HG02885 (cell line): Measurements from ENCODE around the gene P2RX4.
"Not testable (repeated sequence)": the region's sequence is repeated elsewhere in the genome, so short reads cannot be mapped to it uniquely, and the experiment has no call there.

ENCODE experiments used
- ATAC-seq: cut with Tn5 transposase; IDR thresholded peaks from one replicate; pipeline ENCODE4 v1.9.1; 2021; ENCODE audit warnings: mild to moderate bottlenecking; ENCODE audit not compliant: unreplicated experiment, poor library complexity

The P2RX4 gene, protein sequence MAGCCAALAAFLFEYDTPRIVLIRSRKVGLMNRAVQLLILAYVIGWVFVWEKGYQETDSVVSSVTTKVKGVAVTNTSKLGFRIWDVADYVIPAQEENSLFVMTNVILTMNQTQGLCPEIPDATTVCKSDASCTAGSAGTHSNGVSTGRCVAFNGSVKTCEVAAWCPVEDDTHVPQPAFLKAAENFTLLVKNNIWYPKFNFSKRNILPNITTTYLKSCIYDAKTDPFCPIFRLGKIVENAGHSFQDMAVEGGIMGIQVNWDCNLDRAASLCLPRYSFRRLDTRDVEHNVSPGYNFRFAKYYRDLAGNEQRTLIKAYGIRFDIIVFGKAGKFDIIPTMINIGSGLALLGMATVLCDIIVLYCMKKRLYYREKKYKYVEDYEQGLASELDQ

DNA sequence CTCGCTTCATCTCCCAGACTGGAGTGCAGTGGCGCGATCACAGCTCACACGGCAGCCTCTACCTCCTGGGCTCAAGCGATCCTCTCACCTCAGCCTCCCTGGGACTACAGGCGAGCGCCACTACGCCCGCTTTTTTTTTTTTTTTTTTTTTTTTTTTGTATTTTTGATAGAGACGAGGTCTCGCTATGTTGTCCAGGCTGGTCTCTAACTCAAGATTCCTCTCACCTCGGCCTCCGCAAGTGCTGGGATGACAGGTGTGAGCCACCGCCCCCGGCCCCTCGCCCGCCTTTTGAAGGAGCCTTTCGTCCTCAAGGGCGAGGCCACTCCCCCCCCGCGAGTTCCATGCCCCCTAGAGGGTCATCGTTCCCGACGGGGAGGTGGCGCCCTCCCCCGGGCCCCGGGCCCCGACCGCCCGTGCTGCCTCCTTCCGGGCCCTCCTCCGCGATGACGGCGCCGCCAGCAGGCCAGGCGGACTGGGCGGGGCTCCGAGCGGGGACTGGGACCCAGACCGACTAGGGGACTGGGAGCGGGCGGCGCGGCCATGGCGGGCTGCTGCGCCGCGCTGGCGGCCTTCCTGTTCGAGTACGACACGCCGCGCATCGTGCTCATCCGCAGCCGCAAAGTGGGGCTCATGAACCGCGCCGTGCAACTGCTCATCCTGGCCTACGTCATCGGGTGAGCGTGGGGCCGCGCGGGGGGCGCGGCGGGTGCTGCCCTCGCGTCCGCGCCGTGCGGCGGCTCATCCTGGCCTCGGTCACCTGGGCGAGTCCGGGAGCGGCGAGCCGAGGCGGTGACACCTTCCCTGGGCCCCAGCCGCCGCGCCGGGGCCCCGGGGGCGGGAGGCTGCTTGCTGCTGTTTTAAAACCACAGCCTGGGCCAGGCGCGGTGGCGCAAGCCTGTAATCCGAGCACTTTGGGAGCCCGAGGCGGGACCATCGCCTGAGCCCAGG lies at the start of gene P2RX4:
Gene P2RX4 (plus strand): TSS at position 506 of the 949 bp plus-strand sequence. CDS start 36 bp downstream, at position 542.
- peak; percentile 86 for ATAC-seq

DNA sequence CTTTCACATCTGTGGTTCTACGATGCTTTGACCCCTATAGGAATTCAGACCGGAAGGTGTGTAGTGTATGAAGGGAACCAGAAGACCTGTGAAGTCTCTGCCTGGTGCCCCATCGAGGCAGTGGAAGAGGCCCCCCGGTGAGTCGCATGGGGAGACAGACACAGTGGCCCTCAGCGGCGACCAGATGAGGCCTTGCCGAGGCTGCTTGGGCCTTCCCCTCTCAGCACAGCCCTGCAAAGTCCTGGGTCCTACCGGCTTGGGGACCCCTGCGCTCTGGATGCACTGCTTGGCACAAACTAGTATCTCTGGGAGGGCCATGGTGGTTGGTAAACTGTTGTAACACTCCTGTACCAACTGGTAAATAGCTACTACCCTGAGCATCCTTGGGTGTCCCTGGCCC lies 47.5 kb upstream of the P2RX4 start:
- no peak for ATAC-seq

DNA sequence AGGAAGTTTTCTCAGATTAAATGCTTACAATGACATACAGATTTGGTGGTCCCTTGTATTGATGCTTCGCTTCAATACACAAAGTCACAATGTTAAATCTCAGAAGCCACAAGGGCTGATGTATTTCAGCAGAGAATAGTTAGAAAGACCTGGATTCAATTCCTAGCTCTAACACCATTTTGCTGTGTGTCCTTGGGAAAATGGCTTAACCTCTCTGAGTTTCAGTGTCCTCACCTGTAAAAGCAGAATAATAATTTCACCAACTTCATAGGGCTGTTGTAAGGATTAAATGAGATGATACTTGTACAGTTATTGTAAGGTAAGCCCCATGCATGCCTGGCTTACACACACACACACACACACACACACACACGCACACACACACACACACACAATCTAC lies 46.9 kb upstream of the P2RX4 start:
- ATAC-seq, result no peak

DNA sequence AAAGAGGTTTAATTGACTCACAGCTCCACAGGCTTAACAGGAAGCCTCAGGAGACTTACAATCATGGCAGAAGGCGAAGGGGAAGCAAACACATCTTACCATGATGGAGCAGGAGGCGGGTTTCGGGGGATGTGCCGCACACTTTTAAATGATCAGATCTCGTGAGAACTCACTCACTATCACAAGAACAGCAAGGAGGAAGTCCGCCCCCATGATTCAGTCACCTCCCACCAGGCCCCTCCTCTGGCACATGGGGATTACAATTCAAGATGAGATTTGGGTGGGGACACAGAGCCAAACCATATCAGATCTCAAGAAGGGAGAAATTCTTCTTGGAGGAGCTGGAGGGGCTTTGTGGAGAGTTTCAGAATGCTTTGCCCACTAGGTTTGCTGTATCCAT lies 45.1 kb upstream of the P2RX4 start:
- not testable (repeated sequence) for ATAC-seq

DNA sequence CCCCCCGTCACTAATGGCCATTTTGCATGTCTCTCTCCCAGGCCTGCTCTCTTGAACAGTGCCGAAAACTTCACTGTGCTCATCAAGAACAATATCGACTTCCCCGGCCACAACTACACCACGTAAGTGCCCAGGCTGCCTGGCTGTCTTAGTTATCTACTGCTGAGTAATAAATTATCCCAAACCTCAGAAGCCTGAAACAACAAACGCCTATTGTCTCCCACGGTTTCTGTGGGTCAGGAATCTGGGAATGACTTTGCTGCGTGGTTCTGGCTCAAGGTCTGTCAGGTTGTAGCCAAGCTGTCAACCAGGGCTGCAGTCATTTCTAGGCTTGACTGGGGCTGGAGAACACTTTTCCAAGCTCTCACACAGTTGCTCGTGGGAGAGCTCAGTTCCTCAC lies 44.6 kb upstream of the P2RX4 start:
- ATAC-seq, result no peak

DNA sequence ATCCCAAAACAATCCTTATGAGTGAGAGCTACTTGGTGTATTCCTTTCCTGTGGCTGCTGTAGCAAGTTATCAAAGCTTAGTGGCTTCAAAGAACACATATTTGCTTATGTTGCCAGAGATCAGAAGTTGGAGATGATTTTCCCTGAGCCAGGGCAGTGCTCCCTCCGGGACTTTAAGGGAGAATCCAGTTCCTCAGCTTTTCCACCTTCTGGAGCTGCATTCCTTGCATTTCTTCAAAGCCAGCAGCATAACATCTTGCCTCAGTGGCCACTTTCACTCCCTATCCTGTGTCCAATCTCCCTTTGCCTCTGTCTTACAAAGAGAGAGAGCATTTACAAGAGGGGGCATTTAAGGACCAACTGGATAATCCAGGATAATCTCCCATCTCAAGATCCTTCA lies 43.6 kb upstream of the P2RX4 start:
- no peak for ATAC-seq

DNA sequence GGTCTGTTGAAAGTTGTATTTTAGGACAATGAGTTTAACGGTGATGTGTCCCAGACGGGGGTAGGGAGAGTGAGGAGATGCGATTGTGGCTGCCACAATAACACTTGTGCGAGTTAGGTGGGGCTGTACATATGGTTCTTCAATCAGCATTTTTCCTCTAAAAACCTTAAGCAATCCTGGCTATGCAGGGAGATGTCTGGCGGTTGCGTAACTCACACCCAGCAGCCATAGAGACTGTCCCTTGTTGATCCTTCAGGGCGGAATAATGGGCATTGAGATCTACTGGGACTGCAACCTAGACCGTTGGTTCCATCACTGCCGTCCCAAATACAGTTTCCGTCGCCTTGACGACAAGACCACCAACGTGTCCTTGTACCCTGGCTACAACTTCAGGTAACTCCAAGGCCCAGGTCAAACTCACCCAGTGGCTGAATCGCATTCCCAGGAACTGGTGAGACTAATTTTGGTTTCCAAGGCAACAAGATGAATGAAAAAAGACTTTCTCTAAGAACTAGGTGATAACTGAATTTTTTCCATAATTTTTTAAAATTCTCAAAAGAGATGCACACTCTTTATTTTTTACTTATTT lies 42.6 kb upstream of the P2RX4 start:
- no peak for ATAC-seq

DNA sequence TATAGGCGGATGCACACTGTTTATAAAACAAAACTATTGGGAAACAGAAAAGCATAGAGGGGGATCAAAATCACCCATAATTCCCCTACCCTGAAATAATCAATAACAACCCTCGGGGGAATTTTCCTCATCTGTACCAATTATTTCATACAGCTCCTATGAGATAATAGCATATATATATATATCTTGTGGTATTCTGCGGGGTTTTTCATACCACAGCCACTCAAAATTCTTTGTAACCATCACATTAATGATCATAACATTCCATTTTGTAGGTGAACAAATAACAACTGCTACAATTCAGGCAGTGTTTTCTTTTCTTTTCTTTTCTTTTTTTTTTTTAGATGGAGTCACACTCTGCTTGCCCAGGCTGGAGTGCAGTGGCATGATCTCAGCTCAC lies 42.0 kb upstream of the P2RX4 start:
- ATAC-seq, result no peak

DNA sequence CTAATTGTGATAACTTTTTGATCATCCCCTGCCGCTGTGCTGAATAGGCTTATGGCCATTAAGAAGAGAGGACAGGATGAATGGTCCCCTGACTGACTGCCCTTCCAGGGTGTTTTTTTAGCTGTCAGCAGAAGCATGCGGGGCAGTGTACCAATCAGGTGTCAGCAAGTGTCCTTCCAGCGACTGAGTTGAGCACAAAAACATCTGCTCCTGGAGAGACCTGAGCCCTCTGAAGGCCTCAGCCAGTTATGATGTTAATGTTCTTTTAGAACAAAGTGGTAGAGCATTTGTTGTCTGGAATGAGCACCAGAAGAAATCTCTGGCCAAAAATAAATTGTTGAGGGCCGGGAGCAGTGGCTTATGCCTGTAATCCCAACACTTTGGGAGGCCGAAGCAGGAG lies 39.8 kb upstream of the P2RX4 start:
- no peak for ATAC-seq

DNA sequence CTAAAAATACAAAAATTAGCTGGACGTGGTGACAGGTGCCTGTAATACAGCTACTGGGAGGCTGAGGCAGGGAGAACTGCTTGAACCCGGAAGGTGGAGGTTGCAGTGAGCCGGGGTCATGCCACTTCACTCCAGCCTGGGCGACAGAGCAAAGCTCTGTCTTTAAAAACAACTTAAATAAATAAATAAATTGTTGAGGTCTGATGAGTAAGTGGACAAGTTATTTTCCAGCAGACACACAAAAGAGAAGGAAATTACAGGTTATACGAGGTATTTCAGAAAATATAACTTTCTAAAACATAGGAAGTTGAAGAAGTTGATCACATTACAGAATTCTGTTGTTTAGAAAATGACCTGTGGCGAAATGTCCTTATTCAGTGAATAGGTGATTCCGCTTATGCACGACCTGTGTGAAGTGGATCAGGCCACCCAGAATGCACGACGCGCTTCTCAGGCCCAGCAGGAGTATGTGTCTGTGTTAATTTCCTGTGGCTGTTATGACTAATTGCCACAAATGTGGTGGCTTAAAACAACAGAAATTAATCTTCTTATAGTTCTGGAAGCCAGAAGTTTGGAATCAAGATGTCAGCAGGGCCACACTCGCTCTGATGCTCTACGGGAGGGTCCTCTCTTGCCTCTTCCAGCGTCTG lies 39.2 kb upstream of the P2RX4 start:
- ATAC-seq, result no peak

DNA sequence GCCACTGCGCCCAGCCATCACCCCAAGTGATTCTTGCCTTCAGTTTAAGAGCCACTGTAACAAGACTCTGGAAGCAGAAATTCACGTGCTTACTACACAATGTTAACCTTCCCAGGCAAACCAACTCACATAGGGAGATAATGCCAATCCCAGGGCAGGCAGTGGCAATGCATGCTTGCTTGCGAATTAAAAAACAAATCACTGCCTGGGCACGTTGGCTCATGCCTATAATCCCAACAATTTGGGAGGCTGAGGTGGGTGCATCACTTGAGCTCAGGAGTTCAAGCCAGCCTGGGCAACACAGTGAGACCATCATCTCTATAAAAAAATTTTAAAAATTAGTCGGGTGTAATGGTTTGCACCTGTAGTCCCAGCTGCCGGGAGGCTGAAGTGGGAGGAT lies 37.8 kb upstream of the P2RX4 start:
- ATAC-seq, result no peak

DNA sequence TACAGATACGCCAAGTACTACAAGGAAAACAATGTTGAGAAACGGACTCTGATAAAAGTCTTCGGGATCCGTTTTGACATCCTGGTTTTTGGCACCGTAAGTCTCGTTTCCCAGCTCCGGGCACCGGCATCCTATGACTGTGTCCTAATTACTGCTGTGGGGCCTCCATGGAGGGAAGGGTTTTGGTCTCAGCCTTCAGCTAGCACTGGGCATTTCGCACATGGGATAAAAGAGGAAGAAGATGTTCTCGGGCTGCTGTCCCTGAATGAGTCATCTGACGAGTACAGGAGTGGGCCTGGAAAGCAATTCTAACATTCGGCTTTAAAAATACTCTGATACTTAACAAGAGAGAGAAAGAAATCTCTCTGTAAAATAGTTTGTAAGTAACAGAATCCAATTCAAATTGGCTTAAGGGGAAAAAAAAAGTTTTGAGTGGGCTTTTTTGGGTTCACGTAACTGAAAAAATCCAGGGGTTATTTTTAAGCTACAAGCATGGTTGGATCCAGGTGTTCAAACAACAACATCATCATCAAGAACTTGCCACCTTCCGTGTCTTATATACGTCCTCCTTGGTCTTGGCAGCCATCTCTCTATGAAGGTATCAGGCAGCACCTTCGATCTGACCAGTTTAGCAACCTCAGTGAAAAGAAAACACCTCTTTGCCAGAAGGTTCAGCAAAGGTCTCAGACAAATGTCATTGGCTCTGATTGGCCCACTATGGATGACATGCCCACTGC lies 34.4 kb upstream of the P2RX4 start:
- no peak for ATAC-seq

DNA sequence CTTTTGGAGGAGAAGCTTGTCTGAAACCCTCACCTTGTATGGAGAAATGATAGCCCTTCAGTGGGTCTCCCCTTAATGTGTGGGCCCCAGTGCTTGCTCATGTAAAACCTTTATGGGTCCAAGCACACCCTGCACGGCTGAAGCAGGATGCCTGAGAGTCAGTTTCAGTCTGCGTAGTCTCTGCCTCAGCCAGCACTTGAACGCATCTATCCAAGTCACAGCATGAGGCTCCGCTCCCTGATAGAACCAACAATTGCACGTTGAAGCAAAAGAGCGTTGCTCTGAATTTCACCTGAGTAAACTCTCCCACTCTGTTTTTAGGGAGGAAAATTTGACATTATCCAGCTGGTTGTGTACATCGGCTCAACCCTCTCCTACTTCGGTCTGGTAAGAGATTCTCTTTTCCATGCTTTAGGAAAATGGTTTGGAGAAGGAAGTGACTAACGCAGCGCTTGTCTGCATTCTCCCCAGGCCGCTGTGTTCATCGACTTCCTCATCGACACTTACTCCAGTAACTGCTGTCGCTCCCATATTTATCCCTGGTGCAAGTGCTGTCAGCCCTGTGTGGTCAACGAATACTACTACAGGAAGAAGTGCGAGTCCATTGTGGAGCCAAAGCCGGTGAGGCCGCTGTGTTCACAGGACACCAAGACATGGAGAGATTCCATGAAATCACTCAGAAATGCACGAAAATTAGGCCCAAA lies 33.0 kb upstream of the P2RX4 start:
- ATAC-seq, result no peak

DNA sequence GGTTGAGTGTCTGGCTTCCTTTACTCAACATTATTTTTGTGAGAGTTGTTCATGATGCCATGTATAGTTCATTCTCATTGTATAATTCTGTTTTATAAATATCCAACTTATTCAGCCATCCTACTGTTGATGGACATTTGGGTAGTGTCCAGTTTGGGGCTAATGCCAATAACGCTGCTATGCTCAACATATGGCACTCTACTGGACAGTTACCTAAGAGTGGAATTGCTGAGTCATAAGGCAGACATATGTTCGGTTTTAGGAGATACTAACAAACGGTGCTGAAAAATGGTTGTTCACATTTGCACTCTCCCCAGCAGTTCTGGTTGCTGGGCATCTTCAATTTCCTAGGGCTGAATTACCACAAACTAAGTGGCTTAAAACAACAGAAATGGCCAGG lies 28.7 kb upstream of the P2RX4 start:
- ATAC-seq, result no peak

DNA sequence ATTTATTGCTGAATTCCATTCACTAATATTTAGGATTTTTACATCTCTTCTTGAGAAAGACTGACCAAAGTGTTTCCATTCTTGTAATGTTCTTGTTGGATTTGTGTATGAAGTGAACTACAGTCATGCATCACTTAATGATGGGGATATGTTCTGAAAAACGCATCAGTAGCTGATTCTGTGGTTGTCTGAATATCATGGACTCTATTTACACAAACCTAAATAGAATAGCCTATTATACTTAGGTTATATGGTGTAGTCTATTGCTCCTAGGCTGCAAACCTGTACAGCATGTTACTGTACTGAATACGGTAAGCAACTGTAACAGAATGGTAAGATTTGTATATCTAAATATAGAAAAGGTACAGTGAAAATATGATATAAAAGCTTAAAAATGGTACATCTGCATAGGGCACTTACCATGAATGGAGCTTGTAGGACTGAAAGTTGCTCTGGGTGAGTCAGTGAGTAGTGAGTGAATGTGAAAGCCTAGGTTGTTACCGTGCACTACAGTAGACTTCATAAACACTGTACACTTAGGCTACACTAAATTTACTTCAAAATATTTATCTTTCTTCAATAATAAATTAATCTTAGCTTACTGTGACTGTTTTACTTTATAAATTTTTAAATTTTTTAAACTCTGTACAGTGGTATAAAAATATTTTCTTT lies 27.6 kb upstream of the P2RX4 start:
- ATAC-seq, result no peak

DNA sequence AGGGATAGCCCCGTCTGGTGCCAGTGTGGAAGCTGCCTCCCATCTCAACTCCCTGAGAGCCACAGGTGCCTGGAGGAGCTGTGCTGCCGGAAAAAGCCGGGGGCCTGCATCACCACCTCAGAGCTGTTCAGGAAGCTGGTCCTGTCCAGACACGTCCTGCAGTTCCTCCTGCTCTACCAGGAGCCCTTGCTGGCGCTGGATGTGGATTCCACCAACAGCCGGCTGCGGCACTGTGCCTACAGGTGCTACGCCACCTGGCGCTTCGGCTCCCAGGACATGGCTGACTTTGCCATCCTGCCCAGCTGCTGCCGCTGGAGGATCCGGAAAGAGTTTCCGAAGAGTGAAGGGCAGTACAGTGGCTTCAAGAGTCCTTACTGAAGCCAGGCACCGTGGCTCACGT lies 25.5 kb upstream of the P2RX4 start:
- ATAC-seq, result no peak

DNA sequence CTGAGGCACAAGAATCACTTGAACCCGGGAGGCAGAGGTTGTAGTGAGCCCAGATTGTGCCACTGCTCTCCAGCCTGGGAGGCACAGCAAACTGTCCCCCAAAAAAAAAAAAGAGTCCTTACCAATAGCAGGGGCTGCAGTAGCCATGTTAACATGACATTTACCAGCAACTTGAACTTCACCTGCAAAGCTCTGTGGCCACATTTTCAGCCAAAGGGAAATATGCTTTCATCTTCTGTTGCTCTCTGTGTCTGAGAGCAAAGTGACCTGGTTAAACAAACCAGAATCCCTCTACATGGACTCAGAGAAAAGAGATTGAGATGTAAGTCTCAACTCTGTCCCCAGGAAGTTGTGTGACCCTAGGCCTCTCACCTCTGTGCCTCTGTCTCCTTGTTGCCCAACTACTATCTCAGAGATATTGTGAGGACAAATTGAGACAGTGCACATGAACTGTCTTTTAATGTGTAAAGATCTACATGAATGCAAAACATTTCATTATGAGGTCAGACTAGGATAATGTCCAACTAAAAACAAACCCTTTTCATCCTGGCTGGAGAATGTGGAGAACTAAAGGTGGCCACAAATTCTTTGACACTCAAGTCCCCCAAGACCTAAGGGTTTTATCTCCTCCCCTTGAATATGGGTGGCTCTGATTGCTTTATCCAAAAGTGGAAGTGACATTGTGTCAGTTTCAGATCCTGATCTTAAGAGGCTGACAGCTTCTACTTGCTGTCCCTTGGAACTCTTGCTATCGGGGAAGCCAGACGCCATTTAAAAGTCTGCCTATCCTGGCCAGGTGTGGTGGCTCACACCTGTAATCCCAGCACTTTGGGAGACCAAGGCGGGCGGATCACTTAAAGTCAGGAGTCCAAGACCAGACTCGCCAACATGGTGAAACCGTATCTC lies 24.7 kb upstream of the P2RX4 start:
- ATAC-seq, result no peak

DNA sequence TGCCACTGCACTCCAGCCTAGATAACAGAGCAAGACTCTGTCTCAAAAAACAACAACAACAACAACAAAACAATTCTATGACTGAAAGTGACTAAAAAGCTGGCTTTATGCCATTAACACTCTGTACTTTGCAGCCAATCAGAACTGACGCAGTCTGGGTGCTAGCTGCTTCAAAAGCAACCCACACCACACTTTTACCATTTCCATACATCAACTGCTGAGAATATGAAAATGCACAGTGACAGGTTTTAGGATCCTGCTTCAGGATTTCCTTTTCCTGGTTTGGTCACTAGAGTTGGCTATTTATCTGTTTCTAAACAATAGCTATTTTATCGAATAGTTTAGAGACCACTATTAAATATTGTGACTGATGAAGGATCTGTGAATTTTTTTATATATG lies 23.1 kb upstream of the P2RX4 start:
- no peak for ATAC-seq
